GM12878 (cell line): Measurements from ENCODE around the gene SCCPDH. TPM values are rescaled to one million over a fixed set of nuclear protein-coding genes. Genes with fewer than 3 reads are reported as not detected.

Experiments used
- ATAC-seq: fragments of 200-7000 bp; cut with Tn5 transposase; 3 replicates; pipeline ENCODE4 v1.9.1; 2020; ENCODE audit warnings: mild to moderate bottlenecking, moderate library complexity
- BruUV-seq: library from RNA; stranded (reverse); fragments of 400-500 nt; replicated peaks from 2 replicates; lab custom pipeline; 2021; lab: Mats Ljungman, UMichigan
- CTCF ChIA-PET: fragments of 300-600 bp; sonication (Branson Sonifier 250); formaldehyde crosslinking; extraction: SDS; loops from one replicate; lab custom pipeline; 2021; ENCODE audit warnings: inconsistent platforms; lab: Yijun Ruan, JAX
- POLR2A ChIA-PET: fragments of 350-600 bp; formaldehyde crosslinking; extraction: SDS; loops from one replicate; lab custom pipeline; 2021; ENCODE audit warnings: inconsistent platforms; lab: Charles Lee
- RAD21 ChIA-PET: fragments of 300-600 bp; sonication (Branson Sonifier 250); formaldehyde crosslinking; loops from one replicate; lab custom pipeline; 2023; ENCODE audit warnings: antibody characterized with exemption; ENCODE audit not compliant: unreplicated experiment; lab: Charles Lee
- SMC1A ChIA-PET: fragments of 300-600 bp; sonication (Branson Sonifier 250); formaldehyde crosslinking; loops from one replicate; lab custom pipeline; 2023; ENCODE audit not compliant: unreplicated experiment, uncharacterized antibody; lab: Charles Lee
- DNase-seq: peaks from one replicate; pipeline ENCODE4 v3.0.0-alpha.2; 2011; ENCODE audit warnings: low read depth, low spot score
- FAIRE-seq: peaks from 3 replicates; lab custom pipeline; 2011; peaks lifted over from hg19 to GRCh38; lab: Jason Lieb, UNC
- H2AFZ ChIP-seq: 2 replicates; pipeline ENCODE4 v1.6.0; 2011; ENCODE audit warnings: low read depth, low read length, control low read depth; ENCODE audit not compliant: control insufficient read depth
- H3K27ac ChIP-seq: 2 replicates; pipeline ENCODE4 v1.5.1; 2011; ENCODE audit warnings: control low read depth; ENCODE audit not compliant: control insufficient read depth, insufficient read depth
- H3K27me3 ChIP-seq, 2 experiments: replicated peaks in 1 of 2; 2 replicates each; pipeline versions ENCODE4 v1.6.0 to v1.6.1; 2011; ENCODE audit warnings: low read length in 1 of 2; ENCODE audit not compliant: control insufficient read depth in 2 of 2, insufficient read depth in 2 of 2
- H3K36me3 ChIP-seq, 2 experiments: 2 replicates each; pipeline ENCODE4 v1.5.1; 2011; ENCODE audit warnings: low read length in 1 of 2; ENCODE audit not compliant: control insufficient read depth in 2 of 2, insufficient read depth in 2 of 2
- H3K4me1 ChIP-seq: 2 replicates; pipeline ENCODE4 v1.6.1; 2011; ENCODE audit warnings: mild to moderate bottlenecking, low read length, moderate library complexity, mixed read lengths; ENCODE audit not compliant: control insufficient read depth, insufficient read depth
- H3K4me2 ChIP-seq: 2 replicates; pipeline ENCODE4 v1.6.0; 2011; ENCODE audit warnings: control low read depth; ENCODE audit not compliant: control insufficient read depth, insufficient read depth
- H3K4me3 ChIP-seq: fragments of 200-600 bp; sonication (generic); 2 replicates; pipeline ENCODE4 v1.5.1; 2016
- H3K79me2 ChIP-seq: 2 replicates; pipeline ENCODE4 v1.6.0; 2011; ENCODE audit warnings: low read length; ENCODE audit not compliant: control insufficient read depth, insufficient read depth
- H3K9ac ChIP-seq: 2 replicates; pipeline ENCODE4 v1.8.0; 2011; ENCODE audit warnings: low read length, control low read depth, mixed read lengths; ENCODE audit not compliant: control insufficient read depth, insufficient read depth
- H3K9me3 ChIP-seq: replicated peaks from 3 replicates; pipeline ENCODE4 v1.5.1; 2011; ENCODE audit warnings: mild to moderate bottlenecking, low read length; ENCODE audit not compliant: control insufficient read depth, insufficient read depth
- H4K20me1 ChIP-seq: 2 replicates; pipeline ENCODE4 v1.6.0; 2011; ENCODE audit not compliant: control insufficient read depth, insufficient read depth
- ATF7 ChIP-seq: fragments of 450-650 bp; IDR thresholded peaks from 2 replicates; pipeline ENCODE4 v1.6.1; 2016; ENCODE audit warnings: low read depth, mild to moderate bottlenecking
- BCL3 ChIP-seq: IDR thresholded peaks from 2 replicates; pipeline ENCODE4 v1.6.1; 2011; ENCODE audit warnings: borderline replicate concordance, low read depth, mild to moderate bottlenecking, moderate library complexity, low read length; ENCODE audit not compliant: insufficient read depth, poor library complexity, severe bottlenecking
- BMI1 ChIP-seq: fragments of 450-650 bp; IDR thresholded peaks from 2 replicates; pipeline ENCODE4 v1.6.1; 2016; ENCODE audit warnings: mild to moderate bottlenecking, moderate library complexity, borderline replicate concordance
- CBX3 ChIP-seq: fragments of 200-600 bp; sonication (generic); IDR thresholded peaks from 2 replicates; pipeline ENCODE4 v1.6.1; 2016; ENCODE audit warnings: low read depth, borderline replicate concordance
- CTCF ChIP-seq, 3 experiments: IDR thresholded peaks in 2 of 3; conservative IDR thresholded peaks in 1 of 3; 2 replicates each; pipeline ENCODE4 v1.5.1; 2011; ENCODE audit warnings: low read depth in 3 of 3, low read length in 3 of 3, mild to moderate bottlenecking in 3 of 3, control low read depth in 2 of 3, moderate library complexity in 2 of 3, inconsistent platforms in 1 of 3, mixed read lengths in 1 of 3; ENCODE audit not compliant: control insufficient read depth in 2 of 3, insufficient read depth in 1 of 3; ENCODE audit errors: extremely low read depth in 1 of 3
- FOXM1 ChIP-seq: IDR thresholded peaks from 2 replicates; pipeline ENCODE4 v1.6.1; 2012; ENCODE audit warnings: low read depth, mild to moderate bottlenecking, inconsistent platforms, low read length, moderate library complexity
- IRF3 ChIP-seq: fragments of 450-650 bp; IDR thresholded peaks from 2 replicates; pipeline ENCODE4 v1.6.1; 2014; ENCODE audit warnings: mild to moderate bottlenecking
- NFYA ChIP-seq: IDR thresholded peaks from 2 replicates; pipeline ENCODE4 v1.6.1; 2011; ENCODE audit warnings: low read depth, mild to moderate bottlenecking, low read length, improper control_type of control experiment, borderline replicate concordance
- NKRF ChIP-seq: fragments of 450-650 bp; conservative IDR thresholded peaks from 2 replicates; pipeline ENCODE4 v1.6.1; 2017; ENCODE audit warnings: mild to moderate bottlenecking, moderate library complexity
- PML ChIP-seq: IDR thresholded peaks from 2 replicates; pipeline ENCODE4 v1.6.1; 2012; ENCODE audit warnings: low read length, inconsistent platforms
- POLR2AphosphoS2 ChIP-seq: IDR thresholded peaks from 2 replicates; pipeline ENCODE4 v1.6.1; 2011; ENCODE audit warnings: low read depth, mild to moderate bottlenecking, low read length, improper control_type of control experiment, moderate library complexity
- RCOR1 ChIP-seq: conservative IDR thresholded peaks from 2 replicates; pipeline ENCODE4 v1.6.1; 2012; ENCODE audit warnings: low read depth, low read length, improper control_type of control experiment
- RFX5 ChIP-seq: IDR thresholded peaks from 2 replicates; pipeline ENCODE4 v1.6.1; 2011; ENCODE audit warnings: low read depth, low read length, improper control_type of control experiment
- RUNX3 ChIP-seq: IDR thresholded peaks from 2 replicates; pipeline ENCODE4 v1.6.1; 2012; ENCODE audit warnings: low read length, inconsistent platforms
- SKIL ChIP-seq: fragments of 450-650 bp; IDR thresholded peaks from 2 replicates; pipeline ENCODE4 v1.6.1; 2017; ENCODE audit warnings: mild to moderate bottlenecking, low read depth, inconsistent platforms; ENCODE audit not compliant: poor library complexity, severe bottlenecking
- TCF7 ChIP-seq: IDR thresholded peaks from 2 replicates; pipeline ENCODE4 v1.6.1; 2014; ENCODE audit warnings: antibody characterized with exemption, borderline replicate concordance
- YBX1 ChIP-seq: fragments of 450-650 bp; IDR thresholded peaks from 2 replicates; pipeline ENCODE4 v1.6.1; 2016; ENCODE audit warnings: antibody characterized with exemption
- WGBS: methylation state at CpG from one replicate; pipeline ENCODE4 v1.1.6; 2016; ENCODE audit warnings: low lambda C conversion rate; ENCODE audit not compliant: insufficient replicate concordance, insufficient coverage; ENCODE audit errors: missing lambda C conversion rate; 5-methylcytosine and 5-hydroxymethylcytosine counted together
- in situ Hi-C: fragments of 300-500 bp; cut with MboI; formaldehyde crosslinking; loops from 9 replicates; pipeline ENCODE4 v1.14.3; 2018; ENCODE audit warnings: mixed read lengths
- intact Hi-C: fragments of 100-400 bp; cut with micrococcal nuclease; formaldehyde crosslinking; loops from one replicate; pipeline ENCODE4 v1.14.2; 2022; ENCODE audit not compliant: unreplicated experiment
- polyA plus RNA-seq, 11 experiments: library from polyadenylated mRNA; depleted of rRNA in 4 of 11; unstranded in 6 of 11; stranded (reverse) in 5 of 11; fragments of >200 nt; fragmentation: Nextera tagmentation in 4 of 11; fragmentation: Illumina TruSeq in 1 of 11; extraction: Ambion mirVana in 4 of 11; extraction: Trizol in 1 of 11; gene quantifications; 1 replicate in 1 of 11; 2 replicates in 10 of 11; pipeline versions ENCODE4 v1.2.1 to v1.2.3, GENCODE V29; 2011 to 2016; ENCODE audit warnings: inconsistent platforms in 2 of 11, missing spikeins in 2 of 11, low read depth in 1 of 11
- total RNA-seq, 4 experiments: library from RNA; depleted of rRNA in 3 of 4; stranded (reverse); fragments of >200 nt in 3 of 4; fragmentation: Illumina TruSeq in 1 of 4; extraction: Trizol in 1 of 4; gene quantifications; 2 replicates each; pipeline versions ENCODE4 v1.2.1 to v1.2.3, GENCODE V29; 2013 to 2021

Gene SCCPDH
- total and polyA plus RNA-seq, 10 of the 15 experiments (the other 5 are each of a cell fraction or from before 2014, with no cell fraction given): 5.4 to 44.8 (median 24.5) TPM

- CTCF ChIA-PET: no interaction called here
- Histone ChIP-seq H3K4me2 (no peak overlapping the region), H3K36me3 (peaks cover 0 to 21% of the 10 kb centered on the region in 2 experiments; a peak in 3 of 4 replicates), H3K79me2 (no peaks in the 10 kb centered on the region), H3K27me3 (no peaks in the 10 kb centered on the region), H3K9me3 (no peaks in the 10 kb centered on the region; the same call in 2 of the 3 replicates), H3K9ac (no peak overlapping the region), H2AFZ (no peak overlapping the region), H3K27ac (no peak overlapping the region), H3K4me1 (no peaks in the 10 kb centered on the region), H3K4me3 (no peak overlapping the region), H4K20me1 (no peaks in the 10 kb centered on the region)
- intact Hi-C loops: no loop called here
- in situ Hi-C loops: no loop called here
- ATAC-seq: no peak
- FAIRE-seq: no peak
- SMC1A ChIA-PET: no interaction called here
- RAD21 ChIA-PET: no interaction called here
- POLR2A ChIA-PET: no interaction called here
- WGBS: 98% methylated on average over 2 of the region's 2 CpGs
- no TSS peak for BruUV-seq
- DNase-seq: no peak
- TF ChIP-seq PML: no peak
- no peak for TF ChIP-seq NKRF
- no peak for TF ChIP-seq FOXM1
- TF ChIP-seq ATF7: no peak
- TF ChIP-seq RFX5: no peak
- TF ChIP-seq BMI1: no peak
- TF ChIP-seq RUNX3: no peak
- TF ChIP-seq IRF3: no peak
- no peak for TF ChIP-seq NFYA
- no peak for TF ChIP-seq CBX3
- no peak for TF ChIP-seq SKIL
- TF ChIP-seq POLR2AphosphoS2: no peak
- no peak for TF ChIP-seq CTCF (IDR thresholded peaks at IDR 0.05 in 2 of 3, conservative IDR thresholded peaks at IDR 0.05 in 1 of 3; ENCODE audit: control insufficient read depth in 2 of 3, extremely low read depth in 1 of 3, insufficient read depth in 1 of 3, low read depth in 3 of 3, low read length in 3 of 3)
- no peak for TF ChIP-seq RCOR1
- TF ChIP-seq TCF7: no peak
- TF ChIP-seq YBX1: no peak
- TF ChIP-seq BCL3: no peak
These were observed 10.7 kb downstream of the SCCPDH start for GRCh38 chr1:246734866-246735265.
